ENCODE measurements around the gene MECP2. TPM values are rescaled to one million over a fixed set of nuclear protein-coding genes. Genes with fewer than 3 reads are reported as not detected.

The MECP2 gene
- total and polyA plus RNA-seq, 2 experiments from 2014 or later, result 18.1 to 19.4 TPM

DNA sequence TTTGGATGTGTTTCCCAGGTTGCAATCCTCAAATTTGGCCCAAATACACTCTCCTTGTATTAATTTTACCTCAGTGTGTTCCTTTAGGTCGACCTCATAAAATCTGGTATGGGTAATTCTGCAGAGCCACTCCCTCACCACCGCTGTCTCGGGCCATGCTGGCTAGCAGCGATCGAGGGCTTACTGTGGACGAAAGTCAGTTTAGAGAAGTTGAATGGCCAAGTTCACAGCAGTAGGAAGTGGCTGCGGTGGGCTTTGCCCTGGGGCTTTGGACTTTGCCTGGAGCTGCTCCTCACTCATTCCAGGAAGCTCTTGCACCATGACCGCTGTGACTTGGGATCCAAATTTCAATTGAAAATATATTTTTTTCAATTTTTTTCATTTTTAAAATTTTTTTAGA, 105.3 kb downstream of the MECP2 start:
- Histone ChIP-seq H3K9me2 (replicated peaks; ENCODE audit: insufficient read depth) (no peaks in the 10 kb centered on the region), H3K4me2 (no peak overlapping the region), H3K79me2 (no peaks in the 10 kb centered on the region), H3K36me3 (replicated peaks; ENCODE audit: insufficient read depth, low read depth) (no peaks in the 10 kb centered on the region), H4K20me1 (ENCODE audit: insufficient read depth, poor library complexity, severe bottlenecking) (no peaks in the 10 kb centered on the region), H3K9me3 (ENCODE audit: low read depth) (no peaks in the 10 kb centered on the region), H3K27ac (no peak overlapping the region), H2AFZ (no peak overlapping the region), H3K27me3 (no peaks in the 10 kb centered on the region), H3K4me3 (no peak overlapping the region), H3K4me1 (ENCODE audit: insufficient read depth) (no peaks in the 10 kb centered on the region)
- 90% methylated on average over 8 of the region's 8 CpGs for WGBS (ENCODE audit: low lambda C conversion rate, missing lambda C conversion rate)
- no peak for DNase-seq (ENCODE audit: low spot score)
- TF ChIP-seq, protein P1, sequence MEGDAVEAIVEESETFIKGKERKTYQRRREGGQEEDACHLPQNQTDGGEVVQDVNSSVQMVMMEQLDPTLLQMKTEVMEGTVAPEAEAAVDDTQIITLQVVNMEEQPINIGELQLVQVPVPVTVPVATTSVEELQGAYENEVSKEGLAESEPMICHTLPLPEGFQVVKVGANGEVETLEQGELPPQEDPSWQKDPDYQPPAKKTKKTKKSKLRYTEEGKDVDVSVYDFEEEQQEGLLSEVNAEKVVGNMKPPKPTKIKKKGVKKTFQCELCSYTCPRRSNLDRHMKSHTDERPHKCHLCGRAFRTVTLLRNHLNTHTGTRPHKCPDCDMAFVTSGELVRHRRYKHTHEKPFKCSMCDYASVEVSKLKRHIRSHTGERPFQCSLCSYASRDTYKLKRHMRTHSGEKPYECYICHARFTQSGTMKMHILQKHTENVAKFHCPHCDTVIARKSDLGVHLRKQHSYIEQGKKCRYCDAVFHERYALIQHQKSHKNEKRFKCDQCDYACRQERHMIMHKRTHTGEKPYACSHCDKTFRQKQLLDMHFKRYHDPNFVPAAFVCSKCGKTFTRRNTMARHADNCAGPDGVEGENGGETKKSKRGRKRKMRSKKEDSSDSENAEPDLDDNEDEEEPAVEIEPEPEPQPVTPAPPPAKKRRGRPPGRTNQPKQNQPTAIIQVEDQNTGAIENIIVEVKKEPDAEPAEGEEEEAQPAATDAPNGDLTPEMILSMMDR (IDR thresholded peaks at IDR 0.05; ENCODE audit: poor library complexity), result no peak
- TF ChIP-seq EZH2 (IDR thresholded peaks at IDR 0.05; ENCODE audit: borderline replicate concordance) (no peak), EZH2phosphoT487 (IDR thresholded peaks at IDR 0.05; ENCODE audit: low read depth, severe bottlenecking, unreplicated experiment) (no peak)

- no peak overlapping the region for H2AFZ ChIP-seq
- H3K27ac ChIP-seq, result no peak overlapping the region
- WGBS (ENCODE audit: low lambda C conversion rate, missing lambda C conversion rate), result 92% methylated on average over 3 of the region's 3 CpGs
- no peaks in the 10 kb centered on the region for H3K27me3 ChIP-seq
- DNase-seq (ENCODE audit: low spot score), result no peak
- no peak overlapping the region for H3K4me2 ChIP-seq
- TF ChIP-seq, protein P1 (IDR thresholded peaks at IDR 0.05; ENCODE audit: poor library complexity), result no peak
- no peak for TF ChIP-seq EZH2 (IDR thresholded peaks at IDR 0.05; ENCODE audit: borderline replicate concordance)
- no peak for TF ChIP-seq EZH2phosphoT487 (IDR thresholded peaks at IDR 0.05; ENCODE audit: low read depth, severe bottlenecking, unreplicated experiment)
- H4K20me1 ChIP-seq (ENCODE audit: insufficient read depth, poor library complexity, severe bottlenecking), result no peaks in the 10 kb centered on the region
- no peaks in the 10 kb centered on the region for H3K36me3 ChIP-seq (replicated peaks; ENCODE audit: insufficient read depth, low read depth)
- no peaks in the 10 kb centered on the region for H3K9me2 ChIP-seq (replicated peaks; ENCODE audit: insufficient read depth)
- no peak overlapping the region for H3K4me3 ChIP-seq
- no peaks in the 10 kb centered on the region for H3K9me3 ChIP-seq (ENCODE audit: low read depth)
- no peaks in the 10 kb centered on the region for H3K4me1 ChIP-seq (ENCODE audit: insufficient read depth)
- H3K79me2 ChIP-seq, result no peaks in the 10 kb centered on the region
These were observed 106.4 kb downstream of the MECP2 start for GRCh38 chrX:153991013-153991580.

DNA sequence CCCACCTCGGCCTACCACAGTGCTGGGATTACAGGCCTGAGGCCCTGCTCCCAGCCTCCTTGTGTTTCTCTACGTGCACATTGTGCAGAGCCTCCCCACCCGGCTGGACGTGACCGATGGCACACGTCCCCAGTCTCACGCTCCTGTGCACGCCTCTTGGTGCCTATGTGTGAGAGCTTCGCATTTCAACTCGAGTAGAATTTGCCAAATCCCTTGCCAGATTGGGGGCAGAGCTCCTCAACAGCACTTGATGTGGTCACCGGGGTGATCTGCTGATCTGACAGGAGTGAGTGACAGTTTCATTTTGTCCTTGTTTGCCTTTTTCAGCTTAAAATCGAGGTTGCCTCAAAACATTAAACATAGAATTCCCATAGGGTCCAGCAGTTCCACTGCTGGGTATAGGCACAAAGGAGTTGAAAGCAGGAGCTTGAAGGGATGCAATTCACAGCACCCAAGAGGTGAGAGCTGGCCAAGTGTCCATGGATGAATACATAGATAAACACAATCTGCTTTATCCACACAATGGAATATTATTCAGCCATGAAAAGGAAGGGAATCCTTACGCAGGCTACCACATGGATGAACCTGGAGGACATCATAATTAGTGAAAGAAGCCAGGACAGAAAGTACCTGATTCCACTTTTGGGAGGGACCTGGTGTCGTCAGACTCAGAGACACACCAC, 107.4 kb downstream of the MECP2 start:
- 89% methylated on average over 14 of the region's 14 CpGs for WGBS (ENCODE audit: low lambda C conversion rate, missing lambda C conversion rate)
- Histone ChIP-seq H3K79me2 (no peaks in the 10 kb centered on the region), H3K27me3 (no peaks in the 10 kb centered on the region), H2AFZ (no peak overlapping the region), H3K9me3 (ENCODE audit: low read depth) (no peaks in the 10 kb centered on the region), H3K4me1 (ENCODE audit: insufficient read depth) (no peaks in the 10 kb centered on the region), H3K4me2 (no peak overlapping the region), H3K9me2 (replicated peaks; ENCODE audit: insufficient read depth) (no peaks in the 10 kb centered on the region), H3K27ac (no peak overlapping the region), H4K20me1 (ENCODE audit: insufficient read depth, poor library complexity, severe bottlenecking) (no peaks in the 10 kb centered on the region), H3K4me3 (no peak overlapping the region), H3K36me3 (replicated peaks; ENCODE audit: insufficient read depth, low read depth) (no peaks in the 10 kb centered on the region)
- TF ChIP-seq EZH2 (IDR thresholded peaks at IDR 0.05; ENCODE audit: borderline replicate concordance) (no peak), EZH2phosphoT487 (IDR thresholded peaks at IDR 0.05; ENCODE audit: low read depth, severe bottlenecking, unreplicated experiment) (no peak)
- TF ChIP-seq, protein P1 (IDR thresholded peaks at IDR 0.05; ENCODE audit: poor library complexity), result no peak
- DNase-seq (ENCODE audit: low spot score), result no peak

Data from hepatocyte (in vitro differentiated cells).